Lower leg skin (tissue), 3 donors: ENCODE results near the gene CHD8.

Experiments used
- POLR2A ChIP-seq, 2 donors: fragments of 450-650 bp; IDR thresholded peaks; one replicate each; pipeline ENCODE4 v1.6.1; 2016 to 2017; ENCODE audit warnings: antibody characterized with exemption in 2 of 2, mild to moderate bottlenecking in 1 of 2, moderate library complexity in 1 of 2
- TF ChIP-seq, protein P1 (sequence below), 3 donors: fragments of 450-650 bp; IDR thresholded peaks; one replicate each; pipeline ENCODE4 v1.5.1; 2016; ENCODE audit warnings: antibody characterized with exemption in 3 of 3, mild to moderate bottlenecking in 3 of 3, moderate library complexity in 2 of 3

DNA sequence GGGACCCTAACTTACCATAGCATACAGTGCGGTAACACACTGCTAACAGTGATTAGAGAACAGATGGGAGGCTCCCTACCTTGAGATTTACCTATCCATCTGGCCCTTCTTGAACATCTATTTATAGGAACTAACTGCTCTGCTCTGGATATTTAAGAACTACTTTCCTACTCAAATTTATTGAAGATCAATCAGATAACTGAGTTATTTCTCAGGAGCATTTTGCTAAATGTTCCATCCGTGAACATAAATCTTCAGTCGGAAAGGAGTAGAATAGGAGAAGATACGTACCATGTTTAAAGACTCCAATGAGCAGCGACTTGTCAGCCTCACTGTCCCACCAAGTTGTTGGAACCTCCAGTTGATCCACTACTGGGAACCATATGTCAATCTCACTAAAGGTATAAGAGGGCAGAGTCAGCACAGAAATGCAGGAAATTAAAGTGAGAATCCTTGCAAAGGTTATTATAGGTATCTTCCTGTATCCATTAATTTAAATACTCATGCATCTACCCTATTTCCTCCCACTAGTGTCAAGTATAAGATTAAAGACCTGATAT is 56.5 kb downstream of the CHD8 start:
- TF ChIP-seq, protein P1, sequence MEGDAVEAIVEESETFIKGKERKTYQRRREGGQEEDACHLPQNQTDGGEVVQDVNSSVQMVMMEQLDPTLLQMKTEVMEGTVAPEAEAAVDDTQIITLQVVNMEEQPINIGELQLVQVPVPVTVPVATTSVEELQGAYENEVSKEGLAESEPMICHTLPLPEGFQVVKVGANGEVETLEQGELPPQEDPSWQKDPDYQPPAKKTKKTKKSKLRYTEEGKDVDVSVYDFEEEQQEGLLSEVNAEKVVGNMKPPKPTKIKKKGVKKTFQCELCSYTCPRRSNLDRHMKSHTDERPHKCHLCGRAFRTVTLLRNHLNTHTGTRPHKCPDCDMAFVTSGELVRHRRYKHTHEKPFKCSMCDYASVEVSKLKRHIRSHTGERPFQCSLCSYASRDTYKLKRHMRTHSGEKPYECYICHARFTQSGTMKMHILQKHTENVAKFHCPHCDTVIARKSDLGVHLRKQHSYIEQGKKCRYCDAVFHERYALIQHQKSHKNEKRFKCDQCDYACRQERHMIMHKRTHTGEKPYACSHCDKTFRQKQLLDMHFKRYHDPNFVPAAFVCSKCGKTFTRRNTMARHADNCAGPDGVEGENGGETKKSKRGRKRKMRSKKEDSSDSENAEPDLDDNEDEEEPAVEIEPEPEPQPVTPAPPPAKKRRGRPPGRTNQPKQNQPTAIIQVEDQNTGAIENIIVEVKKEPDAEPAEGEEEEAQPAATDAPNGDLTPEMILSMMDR (IDR thresholded peaks at IDR 0.05), result no peak
- no peak for TF ChIP-seq POLR2A (IDR thresholded peaks at IDR 0.05)
